Measurements from ENCODE around the gene CARD11.

Gene CARD11

GRCh38 chr7:3043544-3044371 is at the start of gene CARD11:
Gene CARD11 (minus strand): TSS chr7:3043867. CDS start chr7:2958506, 85,361 bp downstream.
- DNase-seq (ENCODE audit: insufficient read length, low spot score) = no peak
- no peak for TF ChIP-seq CTCF (IDR thresholded peaks at IDR 0.05; ENCODE audit: insufficient read depth, missing control alignments)
- no peak for FAIRE-seq

GRCh38 chr7:3092468-3092867 is 48.8 kb upstream of the CARD11 start:
- TF ChIP-seq CTCF (IDR thresholded peaks at IDR 0.05; ENCODE audit: insufficient read depth, missing control alignments) = no peak
- DNase-seq (ENCODE audit: insufficient read length, low spot score) (no peak), FAIRE-seq (no peak)

GRCh38 chr7:3091631-3092030 is 48.0 kb upstream of the CARD11 start:
- no peak for TF ChIP-seq CTCF (IDR thresholded peaks at IDR 0.05; ENCODE audit: insufficient read depth, missing control alignments)
- FAIRE-seq = no peak

DNA sequence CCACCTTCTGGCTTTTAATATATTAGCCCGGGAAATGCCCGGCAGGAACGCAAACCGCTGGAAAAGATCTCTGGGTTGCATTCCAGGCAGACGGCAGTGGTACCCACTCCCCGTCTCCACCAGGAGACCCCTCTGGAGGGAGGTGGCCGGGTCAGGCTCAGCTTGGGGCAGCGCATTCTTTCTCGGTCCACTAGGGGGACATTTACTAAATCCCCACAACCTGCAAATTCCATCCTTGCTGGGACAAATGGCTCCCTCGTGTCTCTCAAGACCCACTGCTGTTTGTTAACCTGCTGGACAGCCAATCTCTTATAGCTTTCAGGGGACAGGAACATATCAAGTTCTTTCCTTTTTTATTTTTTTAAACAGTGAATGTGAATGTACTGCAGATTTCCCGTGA is 45.8 kb upstream of the CARD11 start:
- FAIRE-seq = no peak

More at GRCh38 chr7:3091631-3092030, 48.0 kb upstream of the CARD11 start:
- DNase-seq (ENCODE audit: insufficient read length, low spot score) = no peak

DNA sequence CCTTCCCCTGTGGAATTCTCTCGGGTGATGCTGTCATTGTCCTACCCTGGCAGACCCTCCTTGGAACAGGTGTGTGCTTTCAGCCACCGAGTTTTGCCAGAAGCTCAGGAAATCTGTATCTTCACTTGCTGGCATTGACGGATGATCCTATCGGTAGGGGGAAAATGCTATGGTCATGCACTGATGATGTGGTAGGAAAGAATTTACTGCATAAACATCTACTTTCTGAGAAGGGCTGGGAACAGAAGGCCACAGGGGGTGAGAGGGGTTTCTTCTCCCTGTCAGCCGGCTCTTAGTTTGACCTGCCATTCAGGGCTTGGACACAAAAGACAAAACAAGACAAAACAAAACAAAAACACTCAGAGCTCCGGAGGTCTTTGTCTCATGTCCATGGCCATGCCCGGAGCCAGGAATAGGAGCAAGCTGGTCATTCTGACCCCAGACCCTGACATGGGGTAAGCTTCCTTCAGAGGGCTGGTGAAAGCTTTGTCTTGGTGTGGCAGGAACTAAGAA is 43.6 kb upstream of the CARD11 start:
- FAIRE-seq = no peak
- no peak for DNase-seq (ENCODE audit: insufficient read length, low spot score)
- no peak for TF ChIP-seq CTCF (IDR thresholded peaks at IDR 0.05; ENCODE audit: insufficient read depth, missing control alignments)

More for the DNA sequence above, 45.8 kb upstream of the CARD11 start:
- no peak for TF ChIP-seq CTCF (IDR thresholded peaks at IDR 0.05; ENCODE audit: insufficient read depth, missing control alignments)
- no peak for DNase-seq (ENCODE audit: insufficient read length, low spot score)

- no peak for TF ChIP-seq CTCF (IDR thresholded peaks at IDR 0.05; ENCODE audit: insufficient read depth, missing control alignments)
- FAIRE-seq = no peak
- DNase-seq (ENCODE audit: insufficient read length, low spot score) = no peak
Observed at GRCh38 chr7:3083350-3083749, 39.7 kb upstream of the CARD11 start.

GRCh38 chr7:3082831-3083230 is 39.2 kb upstream of the CARD11 start:
- no peak for TF ChIP-seq CTCF (IDR thresholded peaks at IDR 0.05; ENCODE audit: insufficient read depth, missing control alignments)
- no peak for FAIRE-seq

More at GRCh38 chr7:3082831-3083230, 39.2 kb upstream of the CARD11 start:
- DNase-seq (ENCODE audit: insufficient read length, low spot score) = no peak
